HepG2 (cell line): Measurements from ENCODE around the gene EFCAB13. TPM values are rescaled to one million over a fixed set of nuclear protein-coding genes. Genes with fewer than 3 reads are reported as not detected.
A peak's percentile ranks its signal among the peaks of the same experiment; 100 is the strongest.

Experiments used
- AGO2 ChIP-seq: fragments of 200-400 bp; formaldehyde crosslinking; optimal IDR thresholded peaks from 2 replicates; pipeline ENCODE3; 2017; ENCODE audit warnings: mild to moderate bottlenecking, low read depth, low read length, moderate library complexity
- EHMT2 ChIP-seq: fragments of 200-600 bp; sonication (generic); IDR thresholded peaks from 2 replicates; pipeline ENCODE4 v1.7.0; 2017; ENCODE audit warnings: antibody characterized with exemption, low read depth, low read length, borderline replicate concordance
- EZH2 ChIP-seq: conservative IDR thresholded peaks from 2 replicates; pipeline ENCODE4 v1.6.1; 2012; ENCODE audit warnings: mild to moderate bottlenecking, low read depth, low read length, moderate library complexity
- HES4 ChIP-seq: sonication (generic); formaldehyde crosslinking; IDR thresholded peaks from 2 replicates; pipeline ENCODE4 v1.9.0; 2021; ENCODE audit warnings: mild to moderate bottlenecking, missing genetic modification reagents, borderline replicate concordance
- HHEX ChIP-seq: IDR thresholded peaks from 2 replicates; pipeline ENCODE4 v1.6.1; 2016; ENCODE audit warnings: control low read depth
- HINFP ChIP-seq: sonication (generic); formaldehyde crosslinking; IDR thresholded peaks from 2 replicates; pipeline ENCODE4 v1.4.0; 2020; ENCODE audit warnings: low read depth, mild to moderate bottlenecking, missing genetic modification reagents
- HMG20B ChIP-seq: conservative IDR thresholded peaks from 2 replicates; pipeline ENCODE4 v1.6.1; 2016; ENCODE audit warnings: missing genetic modification reagents, missing compliant biosample characterization
- HOXA9 ChIP-seq: sonication (generic); formaldehyde crosslinking; IDR thresholded peaks from 2 replicates; pipeline ENCODE4 v1.8.1; 2022; ENCODE audit warnings: missing genetic modification reagents, mild to moderate bottlenecking, moderate library complexity, borderline replicate concordance
- JUND ChIP-seq: sonication (generic); formaldehyde crosslinking; IDR thresholded peaks from 2 replicates; pipeline ENCODE4 v1.8.0; 2022; ENCODE audit warnings: mild to moderate bottlenecking, missing genetic modification reagents
- KLF16 ChIP-seq, 2 experiments: sonication (generic) in 1 of 2; formaldehyde crosslinking in 1 of 2; IDR thresholded peaks; 2 replicates each; pipeline versions ENCODE4 v1.6.1 to v1.8.0; 2016 to 2023; ENCODE audit warnings: missing genetic modification reagents in 2 of 2, missing compliant biosample characterization in 1 of 2
- PCBP2 ChIP-seq: fragments of 200-400 bp; formaldehyde crosslinking; optimal IDR thresholded peaks from 2 replicates; pipeline ENCODE3; 2018; ENCODE audit warnings: low read length, low read depth; ENCODE audit not compliant: poor library complexity, severe bottlenecking
- PLRG1 ChIP-seq: fragments of 450-650 bp; conservative IDR thresholded peaks from 2 replicates; pipeline ENCODE4 v1.6.1; 2016
- RBAK ChIP-seq: sonication (generic); formaldehyde crosslinking; IDR thresholded peaks from 2 replicates; pipeline ENCODE4 v1.5.1; 2020; ENCODE audit warnings: mild to moderate bottlenecking, missing genetic modification reagents
- TGIF2 ChIP-seq: IDR thresholded peaks from 2 replicates; pipeline ENCODE4 v1.6.1; 2016; ENCODE audit warnings: control low read depth, missing compliant biosample characterization
- U2AF1 ChIP-seq: fragments of 200-400 bp; formaldehyde crosslinking; optimal IDR thresholded peaks from 2 replicates; pipeline ENCODE3; 2017; ENCODE audit warnings: mild to moderate bottlenecking, low read depth, low read length
- ZBTB20 ChIP-seq: sonication (generic); formaldehyde crosslinking; IDR thresholded peaks from 2 replicates; pipeline ENCODE4 v1.8.1; 2023; ENCODE audit warnings: missing genetic modification reagents, low read depth, mild to moderate bottlenecking, borderline replicate concordance
- ZBTB3 ChIP-seq: sonication (generic); formaldehyde crosslinking; IDR thresholded peaks from 2 replicates; pipeline ENCODE4 v1.4.0; 2020; ENCODE audit warnings: low read depth, mild to moderate bottlenecking, moderate library complexity, missing genetic modification reagents, borderline replicate concordance
- ZBTB37 ChIP-seq: sonication (generic); formaldehyde crosslinking; IDR thresholded peaks from 2 replicates; pipeline ENCODE4 v1.4.0; 2020; ENCODE audit warnings: mild to moderate bottlenecking, missing genetic modification reagents
- ZFP36L2 ChIP-seq: sonication (generic); formaldehyde crosslinking; IDR thresholded peaks from 2 replicates; pipeline ENCODE4 v1.4.0; 2020; ENCODE audit warnings: missing genetic modification reagents
- ZFP91 ChIP-seq: sonication (generic); formaldehyde crosslinking; IDR thresholded peaks from 2 replicates; pipeline ENCODE4 v1.9.0; 2022; ENCODE audit warnings: missing genetic modification reagents, mild to moderate bottlenecking, borderline replicate concordance
- ZNF10 ChIP-seq: sonication (generic); formaldehyde crosslinking; IDR thresholded peaks from 2 replicates; pipeline ENCODE4 v1.4.0; 2020; ENCODE audit warnings: mild to moderate bottlenecking, low read depth, missing genetic modification reagents, borderline replicate concordance
- ZNF382 ChIP-seq: sonication (generic); formaldehyde crosslinking; IDR thresholded peaks from 2 replicates; pipeline ENCODE4 v1.5.0; 2020; ENCODE audit warnings: missing genetic modification reagents, mild to moderate bottlenecking, borderline replicate concordance
- ZNF432 ChIP-seq: sonication (generic); formaldehyde crosslinking; IDR thresholded peaks from 2 replicates; pipeline ENCODE4 v1.5.0; 2020; ENCODE audit warnings: missing genetic modification reagents, mild to moderate bottlenecking, borderline replicate concordance
- ZNF460 ChIP-seq: sonication (generic); formaldehyde crosslinking; IDR thresholded peaks from 2 replicates; pipeline ENCODE4 v1.5.1; 2020; ENCODE audit warnings: missing genetic modification reagents, mild to moderate bottlenecking, borderline replicate concordance
- ZNF530 ChIP-seq: sonication (generic); formaldehyde crosslinking; IDR thresholded peaks from 2 replicates; pipeline ENCODE4 v1.5.0; 2020; ENCODE audit warnings: low read depth, mild to moderate bottlenecking, missing genetic modification reagents
- ZNF792 ChIP-seq: IDR thresholded peaks from 2 replicates; pipeline ENCODE4 v1.6.1; 2016
- polyA plus RNA-seq, 8 experiments: library from polyadenylated mRNA; depleted of rRNA in 3 of 8; stranded (reverse) in 7 of 8; unstranded in 1 of 8; fragments of >200 nt; fragmentation: Illumina TruSeq in 4 of 8; extraction: Trizol in 4 of 8; gene quantifications; 2 replicates each; pipeline versions ENCODE4 v1.2.1 to v1.2.3, GENCODE V29; 2011 to 2016; ENCODE audit warnings: low read depth in 4 of 8, missing spikeins in 1 of 8, mixed read lengths in 1 of 8; ENCODE audit not compliant: insufficient read depth in 1 of 8
- total RNA-seq, 5 experiments: library from RNA; depleted of rRNA; stranded (reverse); fragments of >200 nt; fragmentation: Illumina TruSeq; extraction: Trizol; gene quantifications; 2 replicates each; pipeline ENCODE4 v1.2.3, GENCODE V29; 2016; ENCODE audit warnings: low read depth in 1 of 5

Gene EFCAB13
- total and polyA plus RNA-seq, 2 of the 13 experiments (the other 11 are each of a cell fraction or from before 2014, with no cell fraction given) = 0.22 to 0.71 TPM

GRCh38 chr17:47323382-47324223 lies at the start of gene EFCAB13 (continued):
- TF ChIP-seq U2AF1 (no peak), JUND (peak; percentile 60; the same call in 1 of the 2 replicates), AGO2 (peak; percentile 62), KLF16 (CRISPR knock-in tag; IDR thresholded peaks at IDR 0.05) (peak; percentile 64 to 87; a peak in 3 of 4 replicates), ZNF460 (no peak; the same call in 1 of the 2 replicates), EZH2 (no peak), ZFP36L2 (CRISPR knock-in tag) (no peak), ZBTB3 (CRISPR knock-in tag) (peak; percentile 92), ZNF382 (CRISPR knock-in tag) (no peak), HINFP (peak; percentile 61; the same call in 1 of the 2 replicates), ZNF10 (no peak), EHMT2 (no peak), ZNF792 (CRISPR knock-in tag) (peak; percentile 97), HES4 (CRISPR knock-in tag) (peak; percentile 92), ZBTB20 (CRISPR knock-in tag) (peak; percentile 82), HHEX (CRISPR knock-in tag) (no peak), ZNF530 (CRISPR knock-in tag) (peak; percentile 72; the same call in 1 of the 2 replicates), RBAK (CRISPR knock-in tag) (no peak), ZFP91 (CRISPR knock-in tag) (peak; percentile 97), HMG20B (CRISPR knock-in tag) (no peak), ZNF432 (CRISPR knock-in tag) (no peak), PCBP2 (no peak), TGIF2 (peak; percentile 83), ZBTB37 (no peak), PLRG1 (no peak), HOXA9 (CRISPR knock-in tag) (peak; percentile 99)
